K562 (cell line): ENCODE data around the gene ADAR. TPM values are rescaled to one million over a fixed set of nuclear protein-coding genes. Genes with fewer than 3 reads are reported as not detected.

ENCODE experiments used
- ARID1B ChIP-seq: fragments of 450-650 bp; IDR thresholded peaks from 2 replicates; pipeline ENCODE4 v1.6.1; 2016; ENCODE audit warnings: antibody characterized with exemption, mild to moderate bottlenecking, inconsistent platforms
- ASH1L ChIP-seq: fragments of 450-650 bp; IDR thresholded peaks from 2 replicates; pipeline ENCODE4 v1.6.1; 2018; ENCODE audit warnings: borderline replicate concordance, mild to moderate bottlenecking, low read depth; ENCODE audit not compliant: partially characterized antibody
- CBX8 ChIP-seq: fragments of 200-600 bp; sonication (generic); IDR thresholded peaks from 2 replicates; pipeline ENCODE4 v1.6.1; 2012; ENCODE audit warnings: borderline replicate concordance, mixed run types, low read depth, mild to moderate bottlenecking, moderate library complexity, mixed read lengths, low read length, control low read depth, inconsistent platforms; ENCODE audit not compliant: poor library complexity, severe bottlenecking; ENCODE audit errors: extremely low read depth
- FIP1L1 ChIP-seq: fragments of 200-400 bp; formaldehyde crosslinking; IDR thresholded peaks from 2 replicates; pipeline ENCODE4 v1.6.1; 2018; ENCODE audit warnings: mild to moderate bottlenecking, low read depth, low read length; ENCODE audit not compliant: poor library complexity, severe bottlenecking
- HLTF ChIP-seq: fragments of 450-650 bp; IDR thresholded peaks from 2 replicates; pipeline ENCODE4 v1.6.1; 2016
- JUNB ChIP-seq: fragments of 450-650 bp; formaldehyde crosslinking; conservative IDR thresholded peaks from 2 replicates; pipeline ENCODE4 v1.4.0; 2020; ENCODE audit warnings: mild to moderate bottlenecking
- KDM2B ChIP-seq: fragments of 250-450 bp; sonication (Bioruptor Pico); IDR thresholded peaks from 2 replicates; pipeline ENCODE4 v1.8.0; 2021; ENCODE audit warnings: mild to moderate bottlenecking, moderate library complexity
- NR2F6 ChIP-seq: fragments of 450-650 bp; formaldehyde crosslinking; IDR thresholded peaks from 2 replicates; pipeline ENCODE4 v1.4.0; 2020; ENCODE audit warnings: mild to moderate bottlenecking
- PHB2 ChIP-seq: fragments of 450-650 bp; IDR thresholded peaks from 2 replicates; pipeline ENCODE4 v1.6.1; 2017; ENCODE audit warnings: low read depth
- PHF21A ChIP-seq: fragments of 450-650 bp; IDR thresholded peaks from 2 replicates; pipeline ENCODE4 v1.6.1; 2017; ENCODE audit warnings: low read depth, borderline replicate concordance
- PHTF2 ChIP-seq: fragments of 250-450 bp; sonication (Bioruptor Pico); IDR thresholded peaks from 2 replicates; pipeline ENCODE4 v1.5.0; 2021; ENCODE audit warnings: mild to moderate bottlenecking
- RBM14 ChIP-seq: fragments of 200-400 bp; formaldehyde crosslinking; IDR thresholded peaks from 2 replicates; pipeline ENCODE4 v1.6.1; 2018; ENCODE audit warnings: low read depth, mild to moderate bottlenecking, low read length, moderate library complexity, borderline replicate concordance; ENCODE audit not compliant: insufficient read depth
- SMAD1 ChIP-seq: fragments of 150-350 bp; IDR thresholded peaks from 2 replicates; pipeline ENCODE4 v1.6.1; 2014; ENCODE audit warnings: low read length, low read depth; ENCODE audit not compliant: partially characterized antibody
- SMARCB1 ChIP-seq: IDR thresholded peaks from 2 replicates; pipeline ENCODE4 v1.6.1; 2011; ENCODE audit warnings: improper control_type of control experiment, low read depth; ENCODE audit not compliant: insufficient read length
- TAF1 ChIP-seq: IDR thresholded peaks from 2 replicates; pipeline ENCODE4 v1.6.1; 2011; ENCODE audit warnings: mild to moderate bottlenecking, low read length, moderate library complexity; ENCODE audit not compliant: insufficient read depth, control insufficient read depth, severe bottlenecking; ENCODE audit errors: extremely low read depth
- TEAD1 ChIP-seq, 2 experiments: fragments of 450-650 bp in 1 of 2; sonication (generic) in 1 of 2; formaldehyde crosslinking; IDR thresholded peaks; 2 replicates each; pipeline versions ENCODE4 v1.4.0 to v1.8.0; 2020 to 2022; ENCODE audit warnings: mild to moderate bottlenecking in 2 of 2, missing genetic modification reagents in 1 of 2
- WHSC1 ChIP-seq: IDR thresholded peaks from one replicate; pipeline ENCODE4 v1.6.1; 2012; ENCODE audit warnings: low read length, control low read depth, inconsistent platforms
- ZC3H4 ChIP-seq: sonication (generic); formaldehyde crosslinking; IDR thresholded peaks from 2 replicates; pipeline ENCODE4 v1.9.0; 2021; ENCODE audit warnings: missing genetic modification reagents, borderline replicate concordance
- ZFP36 ChIP-seq: fragments of 150-350 bp; IDR thresholded peaks from 2 replicates; pipeline ENCODE4 v1.6.1; 2018; ENCODE audit warnings: low read length, low read depth; ENCODE audit not compliant: partially characterized antibody
- ZKSCAN8 ChIP-seq: fragments of 200-800 bp; sonication (Bioruptor generic); IDR thresholded peaks from 2 replicates; pipeline ENCODE4 v1.6.1; 2016; ENCODE audit warnings: missing genetic modification characterization, missing compliant biosample characterization
- ZNF507 ChIP-seq: conservative IDR thresholded peaks from 2 replicates; pipeline ENCODE4 v1.6.1; 2017; ENCODE audit warnings: missing genetic modification characterization, missing compliant biosample characterization
- polyA plus RNA-seq, 8 experiments: library from polyadenylated mRNA; depleted of rRNA in 4 of 8; stranded (reverse) in 5 of 8; unstranded in 3 of 8; fragments of >200 nt; fragmentation: Nextera tagmentation in 2 of 8; fragmentation: Illumina TruSeq in 1 of 8; extraction: Ambion mirVana in 2 of 8; extraction: Trizol in 1 of 8; gene quantifications; 2 replicates each; pipeline versions ENCODE4 v1.2.1 to v1.2.3, GENCODE V29; 2011 to 2014; ENCODE audit warnings: inconsistent platforms in 1 of 8, missing spikeins in 1 of 8
- total RNA-seq, 7 experiments: library from RNA; depleted of rRNA in 6 of 7; stranded (reverse); fragments of >200 nt in 6 of 7; fragmentation: Illumina TruSeq in 2 of 7; extraction: Trizol in 2 of 7; gene quantifications; 2 replicates each; pipeline versions ENCODE4 v1.2.1 to v1.2.3, GENCODE V29; 2011 to 2021; ENCODE audit warnings: low replicate concordance in 1 of 7
- TF ChIP-seq, protein P1 (sequence below): fragments of 450-650 bp; formaldehyde crosslinking; IDR thresholded peaks from 2 replicates; pipeline ENCODE4 v1.4.0; 2020; ENCODE audit warnings: mild to moderate bottlenecking
- TF ChIP-seq, protein P2 (sequence below): sonication (generic); formaldehyde crosslinking; IDR thresholded peaks from 2 replicates; pipeline ENCODE4 v1.9.0; 2022; ENCODE audit warnings: mild to moderate bottlenecking, missing genetic modification reagents
- TF ChIP-seq, protein P3 (sequence below): IDR thresholded peaks from 2 replicates; pipeline ENCODE4 v1.6.1; 2014; ENCODE audit warnings: antibody characterized with exemption
- TF ChIP-seq, protein P4 (sequence below): fragments of 450-650 bp; IDR thresholded peaks from 2 replicates; pipeline ENCODE4 v1.6.1; 2016; ENCODE audit warnings: antibody characterized with exemption

The ADAR gene
- total and polyA plus RNA-seq, 9 of the 15 experiments (the other 6 are each of a cell fraction or from before 2014, with no cell fraction given), result 30.1 to 123 (median 60.2) TPM

DNA sequence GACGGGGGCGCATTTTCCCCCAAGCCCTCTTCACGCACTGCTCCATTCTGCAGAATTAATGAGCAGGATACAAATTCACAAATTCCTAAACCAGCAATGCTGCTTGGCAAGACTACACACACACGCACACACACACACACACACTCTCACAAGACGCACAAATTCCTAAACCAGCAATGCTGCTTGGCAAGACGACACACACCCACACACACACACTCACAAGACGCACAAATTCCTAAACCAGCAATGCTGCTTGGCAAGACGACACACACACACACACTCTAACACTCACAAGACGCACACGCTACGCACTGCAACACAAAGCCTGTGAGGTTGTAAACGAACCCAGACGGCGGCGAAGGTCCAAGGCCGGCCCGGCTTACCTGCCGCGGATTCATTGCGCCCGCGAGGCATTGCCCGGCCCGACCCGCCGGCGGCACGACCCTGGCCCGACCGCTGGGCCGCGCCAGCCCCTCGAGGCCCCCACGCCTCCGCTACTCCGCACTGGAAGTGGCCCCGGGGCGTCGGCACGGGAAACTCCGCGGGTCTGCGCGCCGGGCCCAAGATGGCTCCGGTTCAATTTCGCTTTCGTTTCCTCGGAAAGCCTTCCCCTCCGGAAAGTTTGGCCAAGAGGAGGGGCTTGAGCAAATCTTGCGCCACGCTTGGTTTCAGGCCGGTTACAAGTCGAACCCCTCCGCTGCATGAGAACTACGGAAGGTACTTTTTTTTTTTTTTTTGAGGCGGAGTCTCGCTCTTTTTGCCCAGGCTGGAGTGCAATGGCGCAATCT, at the start of gene ADAR (continued):
- TF ChIP-seq, protein P1, sequence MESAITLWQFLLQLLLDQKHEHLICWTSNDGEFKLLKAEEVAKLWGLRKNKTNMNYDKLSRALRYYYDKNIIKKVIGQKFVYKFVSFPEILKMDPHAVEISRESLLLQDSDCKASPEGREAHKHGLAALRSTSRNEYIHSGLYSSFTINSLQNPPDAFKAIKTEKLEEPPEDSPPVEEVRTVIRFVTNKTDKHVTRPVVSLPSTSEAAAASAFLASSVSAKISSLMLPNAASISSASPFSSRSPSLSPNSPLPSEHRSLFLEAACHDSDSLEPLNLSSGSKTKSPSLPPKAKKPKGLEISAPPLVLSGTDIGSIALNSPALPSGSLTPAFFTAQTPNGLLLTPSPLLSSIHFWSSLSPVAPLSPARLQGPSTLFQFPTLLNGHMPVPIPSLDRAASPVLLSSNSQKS (CRISPR knock-in tag), result no peak
- TF ChIP-seq ZNF507 (tag), result no peak
- no peak for TF ChIP-seq SMAD1
- no peak for TF ChIP-seq JUNB (CRISPR knock-in tag)
- TF ChIP-seq TAF1, result peak; percentile 43
- TF ChIP-seq RBM14, result no peak
- TF ChIP-seq, protein P2, sequence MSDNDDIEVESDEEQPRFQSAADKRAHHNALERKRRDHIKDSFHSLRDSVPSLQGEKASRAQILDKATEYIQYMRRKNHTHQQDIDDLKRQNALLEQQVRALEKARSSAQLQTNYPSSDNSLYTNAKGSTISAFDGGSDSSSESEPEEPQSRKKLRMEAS (CRISPR knock-in tag), result 0 out of 2 replicates have a peak, but pooled peaks have one; percentile 15
- TF ChIP-seq KDM2B (CRISPR knock-in tag), result no peak
- TF ChIP-seq ZFP36, result no peak
- no peak for TF ChIP-seq PHF21A
- no peak; the same call in 1 of the 2 replicates for TF ChIP-seq ARID1B
- TF ChIP-seq, protein P3, sequence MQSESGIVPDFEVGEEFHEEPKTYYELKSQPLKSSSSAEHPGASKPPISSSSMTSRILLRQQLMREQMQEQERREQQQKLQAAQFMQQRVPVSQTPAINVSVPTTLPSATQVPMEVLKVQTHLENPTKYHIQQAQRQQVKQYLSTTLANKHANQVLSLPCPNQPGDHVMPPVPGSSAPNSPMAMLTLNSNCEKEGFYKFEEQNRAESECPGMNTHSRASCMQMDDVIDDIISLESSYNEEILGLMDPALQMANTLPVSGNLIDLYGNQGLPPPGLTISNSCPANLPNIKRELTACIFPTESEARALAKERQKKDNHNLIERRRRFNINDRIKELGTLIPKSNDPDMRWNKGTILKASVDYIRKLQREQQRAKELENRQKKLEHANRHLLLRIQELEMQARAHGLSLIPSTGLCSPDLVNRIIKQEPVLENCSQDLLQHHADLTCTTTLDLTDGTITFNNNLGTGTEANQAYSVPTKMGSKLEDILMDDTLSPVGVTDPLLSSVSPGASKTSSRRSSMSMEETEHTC, result no peak
- peak; percentile 83; the same call in 1 of the 2 replicates for TF ChIP-seq HLTF
- no peak for TF ChIP-seq ZKSCAN8 (CRISPR knock-in tag)
- no peak for TF ChIP-seq PHTF2
- no peak for TF ChIP-seq SMARCB1
- no peak for TF ChIP-seq CBX8
- peak; percentile 27; the same call in 1 of the 2 replicates for TF ChIP-seq ZC3H4 (CRISPR knock-in tag)
- TF ChIP-seq NR2F6 (CRISPR knock-in tag), result no peak
- TF ChIP-seq ASH1L, result no peak
- TF ChIP-seq, protein P4, sequence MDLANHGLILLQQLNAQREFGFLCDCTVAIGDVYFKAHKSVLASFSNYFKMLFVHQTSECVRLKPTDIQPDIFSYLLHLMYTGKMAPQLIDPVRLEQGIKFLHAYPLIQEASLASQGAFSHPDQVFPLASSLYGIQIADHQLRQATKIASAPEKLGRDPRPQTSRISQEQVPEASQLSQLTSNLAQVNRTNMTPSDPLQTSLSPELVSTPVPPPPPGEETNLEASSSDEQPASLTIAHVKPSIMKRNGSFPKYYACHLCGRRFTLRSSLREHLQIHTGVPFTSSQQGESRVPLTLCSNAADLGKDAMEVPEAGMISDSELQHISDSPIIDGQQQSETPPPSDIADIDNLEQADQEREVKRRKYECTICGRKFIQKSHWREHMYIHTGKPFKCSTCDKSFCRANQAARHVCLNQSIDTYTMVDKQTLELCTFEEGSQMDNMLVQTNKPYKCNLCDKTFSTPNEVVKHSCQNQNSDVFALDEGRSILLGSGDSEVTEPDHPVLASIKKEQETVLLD, result no peak
- TF ChIP-seq TEAD1 (CRISPR knock-in tag; IDR thresholded peaks at IDR 0.05), result peak in 1 of 2 experiments; percentile 66; a peak in 1 of 4 replicates
- peak; percentile 41 for TF ChIP-seq FIP1L1
- TF ChIP-seq WHSC1, result no peak
- 0 out of 2 replicates have a peak, but pooled peaks have one; percentile 24 for TF ChIP-seq PHB2
